Spleen (tissue), 7 donors: ENCODE measurements around the gene SDK2.

Experiments used
- CTCF ChIP-seq, 11 experiments: fragments of 200-600 bp in 7 of 11; fragments of 450-650 bp in 4 of 11; sonication (generic) in 4 of 11; IDR thresholded peaks in 8 of 11; conservative IDR thresholded peaks in 3 of 11; 1 replicate in 7 of 11; 2 replicates in 4 of 11; pipeline versions ENCODE4 v1.4.0 to v1.8.0; 2016 to 2021; ENCODE audit warnings: antibody characterized with exemption in 11 of 11, inconsistent platforms in 4 of 11, mild to moderate bottlenecking in 1 of 11
- POLR2A ChIP-seq, 3 donors: fragments of 450-650 bp; IDR thresholded peaks; one replicate each; pipeline ENCODE4 v1.5.1; 2017; ENCODE audit warnings: antibody characterized with exemption in 3 of 3, mild to moderate bottlenecking in 1 of 3
- POLR2AphosphoS5 ChIP-seq, 3 donors: sonication (generic); formaldehyde crosslinking; IDR thresholded peaks; one replicate each; pipeline ENCODE4 v1.5.1; 2017; ENCODE audit warnings: antibody characterized with exemption in 3 of 3
- donor health status: DM: no; HTN: no; CAD: no; lungs with moderate emphysema.
- donor health status: DM: no; HTN: no; CAD: no.
- donor health status: DM: no; HTN: no; CAD: no.

- TF ChIP-seq CTCF (IDR thresholded peaks at IDR 0.05 in 8 of 11, conservative IDR thresholded peaks at IDR 0.05 in 3 of 11) (no peak), POLR2AphosphoS5 (IDR thresholded peaks at IDR 0.05) (peak in 1 of 3 donors; percentile 47), POLR2A (IDR thresholded peaks at IDR 0.05) (no peak)
These were observed 250.9 kb downstream of the SDK2 start for GRCh38 chr17:73393381-73393780.
